Mesothelial cell of epicardium (in vitro differentiated cells): ENCODE results near the gene GRIN3B. TPM values are rescaled to one million over a fixed set of nuclear protein-coding genes. Genes with fewer than 3 reads are reported as not detected.

Experiments used
- DNase-seq, 2 experiments: peaks; one replicate each; pipeline ENCODE4 v3.0.0; 2021; ENCODE audit warnings: low spot score in 2 of 2; ENCODE audit not compliant: unreplicated experiment in 2 of 2
- H3K27ac Mint-ChIP-seq: 2 replicates; pipeline ENCODE4 v1.8.0; 2021; ENCODE audit warnings: mixed read lengths
- H3K27me3 Mint-ChIP-seq: 2 replicates; pipeline ENCODE4 v1.8.0; 2021; ENCODE audit warnings: low read depth, mixed read lengths
- H3K36me3 Mint-ChIP-seq: 2 replicates; pipeline ENCODE4 v1.8.0; 2021; ENCODE audit warnings: mixed read lengths
- H3K4me1 Mint-ChIP-seq: 2 replicates; pipeline ENCODE4 v1.8.0; 2021; ENCODE audit warnings: mixed read lengths
- H3K4me3 Mint-ChIP-seq: 2 replicates; pipeline ENCODE4 v1.8.0; 2021; ENCODE audit warnings: mild to moderate bottlenecking, moderate library complexity, mixed read lengths
- H3K9me3 Mint-ChIP-seq: 2 replicates; pipeline ENCODE4 v1.8.0; 2021; ENCODE audit warnings: mixed read lengths
- total RNA-seq: library from RNA; stranded (reverse); gene quantifications from 3 replicates; pipeline ENCODE4 v1.2.1, GENCODE V29; 2021
- TF ChIP-seq, protein P1 (sequence below): fragments of 200-600 bp; sonication (generic); IDR thresholded peaks from one replicate; pipeline ENCODE4 v1.5.0; 2021; ENCODE audit warnings: antibody characterized with exemption; ENCODE audit not compliant: unreplicated experiment

GRIN3B gene
- total RNA-seq, 1 donor from 2014 or later: 0.34 TPM

DNA sequence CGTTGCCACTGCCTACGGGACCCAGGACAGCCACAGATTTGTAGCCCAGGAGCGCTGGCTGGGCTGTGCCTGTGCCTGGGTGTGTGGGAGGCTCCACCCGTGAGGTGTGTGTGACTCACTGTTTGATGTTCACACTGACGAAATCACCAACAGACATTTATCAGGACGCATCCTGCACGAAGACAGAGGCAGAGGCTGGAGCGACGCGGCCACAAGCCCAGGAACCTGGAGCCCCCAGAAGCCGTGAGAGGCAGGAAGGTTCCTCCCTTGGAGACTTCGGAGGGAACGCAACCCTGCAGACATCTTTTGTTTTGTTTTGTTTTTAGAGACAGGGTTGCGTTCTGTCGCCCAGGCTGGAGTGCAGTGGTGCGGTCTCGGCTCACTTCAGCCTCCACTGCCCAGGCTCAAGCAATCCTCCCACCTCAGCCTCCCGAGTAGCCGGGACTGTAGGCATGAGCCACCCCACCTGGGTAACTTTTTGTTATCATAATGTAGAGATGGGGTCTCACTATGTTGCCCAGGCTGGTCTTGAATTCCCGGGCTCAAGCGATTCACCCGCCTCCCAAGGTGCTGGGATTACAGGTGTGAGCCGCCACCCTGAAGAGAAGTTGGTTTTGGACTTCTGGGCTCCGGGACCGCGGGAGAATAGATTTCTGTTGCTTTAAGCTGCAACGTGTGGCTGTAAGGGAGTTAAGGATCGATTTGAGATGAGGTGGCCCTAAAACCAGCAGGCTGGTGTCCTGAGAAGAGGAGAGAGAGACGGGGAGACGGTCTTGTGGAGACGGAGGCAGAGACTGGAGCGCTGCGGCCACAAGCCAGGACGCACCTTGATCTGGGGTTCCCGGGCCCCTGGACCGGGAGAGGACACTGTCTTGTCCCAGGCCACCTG lies 41.0 kb upstream of the GRIN3B start:
- peak overlapping the region; percentile 95 for H3K27ac Mint-ChIP-seq
- peaks cover 58% of the 10 kb centered on the region for H3K4me1 Mint-ChIP-seq

DNA sequence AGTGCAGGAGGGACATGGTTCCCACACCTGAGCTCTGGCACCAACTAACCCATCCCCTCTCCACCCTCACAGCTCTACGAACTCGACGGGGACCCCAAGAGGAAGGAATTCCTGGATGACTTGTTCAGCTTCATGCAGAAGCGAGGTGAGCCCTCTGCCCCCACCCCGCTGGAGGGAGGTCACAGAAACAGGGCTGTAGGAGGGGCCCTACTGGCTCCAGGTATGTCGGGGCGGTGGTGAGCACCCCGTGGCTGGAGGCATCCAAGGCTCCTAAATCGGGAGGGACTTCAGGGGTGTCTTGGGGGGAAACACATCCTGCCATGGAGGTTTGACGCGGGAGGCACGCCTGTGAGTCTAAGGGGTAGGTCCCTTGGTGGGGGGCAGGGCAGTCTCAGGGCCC lies 40.2 kb upstream of the GRIN3B start:
- no peak overlapping the region for H3K4me3 Mint-ChIP-seq
- TF ChIP-seq, protein P1, sequence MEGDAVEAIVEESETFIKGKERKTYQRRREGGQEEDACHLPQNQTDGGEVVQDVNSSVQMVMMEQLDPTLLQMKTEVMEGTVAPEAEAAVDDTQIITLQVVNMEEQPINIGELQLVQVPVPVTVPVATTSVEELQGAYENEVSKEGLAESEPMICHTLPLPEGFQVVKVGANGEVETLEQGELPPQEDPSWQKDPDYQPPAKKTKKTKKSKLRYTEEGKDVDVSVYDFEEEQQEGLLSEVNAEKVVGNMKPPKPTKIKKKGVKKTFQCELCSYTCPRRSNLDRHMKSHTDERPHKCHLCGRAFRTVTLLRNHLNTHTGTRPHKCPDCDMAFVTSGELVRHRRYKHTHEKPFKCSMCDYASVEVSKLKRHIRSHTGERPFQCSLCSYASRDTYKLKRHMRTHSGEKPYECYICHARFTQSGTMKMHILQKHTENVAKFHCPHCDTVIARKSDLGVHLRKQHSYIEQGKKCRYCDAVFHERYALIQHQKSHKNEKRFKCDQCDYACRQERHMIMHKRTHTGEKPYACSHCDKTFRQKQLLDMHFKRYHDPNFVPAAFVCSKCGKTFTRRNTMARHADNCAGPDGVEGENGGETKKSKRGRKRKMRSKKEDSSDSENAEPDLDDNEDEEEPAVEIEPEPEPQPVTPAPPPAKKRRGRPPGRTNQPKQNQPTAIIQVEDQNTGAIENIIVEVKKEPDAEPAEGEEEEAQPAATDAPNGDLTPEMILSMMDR: no peak
- peaks cover 16% of the 10 kb centered on the region for H3K36me3 Mint-ChIP-seq
- H3K27me3 Mint-ChIP-seq: no peaks in the 10 kb centered on the region
- H3K4me1 Mint-ChIP-seq: peaks cover 52% of the 10 kb centered on the region
- peaks cover 1% of the 10 kb centered on the region for H3K9me3 Mint-ChIP-seq
- H3K27ac Mint-ChIP-seq: peak overlapping the region; percentile 67
- DNase-seq: no peak

More for the DNA sequence above, 41.0 kb upstream of the GRIN3B start:
- Mint-ChIP-seq H3K36me3 (peaks cover 9% of the 10 kb centered on the region), H3K4me3 (no peak overlapping the region), H3K27me3 (no peaks in the 10 kb centered on the region), H3K9me3 (no peaks in the 10 kb centered on the region)
- TF ChIP-seq, protein P1: no peak
- no peak for DNase-seq

DNA sequence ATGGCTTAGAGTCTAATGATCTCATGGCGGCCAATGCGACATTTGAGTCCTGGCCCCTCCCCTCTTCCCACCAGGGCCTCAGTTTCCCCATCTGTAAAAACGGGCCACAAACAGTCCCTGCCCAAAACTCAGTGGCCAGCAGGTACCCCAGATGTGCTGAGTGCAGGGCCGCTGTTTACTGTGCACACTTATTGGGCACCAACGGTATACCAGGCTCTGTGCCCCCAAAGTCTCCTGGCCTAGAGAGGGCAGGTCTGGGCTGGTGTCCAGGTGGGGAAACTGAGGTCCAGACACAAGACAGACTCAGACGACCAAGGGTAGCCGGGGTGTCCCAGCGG lies 39.6 kb upstream of the GRIN3B start:
- DNase-seq: no peak
- H3K4me1 Mint-ChIP-seq: peaks cover 48% of the 10 kb centered on the region
- H3K27me3 Mint-ChIP-seq: no peaks in the 10 kb centered on the region
- no peak overlapping the region for H3K4me3 Mint-ChIP-seq
- H3K27ac Mint-ChIP-seq: peak overlapping the region; percentile 67
- peaks cover 21% of the 10 kb centered on the region for H3K36me3 Mint-ChIP-seq
- H3K9me3 Mint-ChIP-seq: peaks cover 4% of the 10 kb centered on the region
- TF ChIP-seq, protein P1: no peak

DNA sequence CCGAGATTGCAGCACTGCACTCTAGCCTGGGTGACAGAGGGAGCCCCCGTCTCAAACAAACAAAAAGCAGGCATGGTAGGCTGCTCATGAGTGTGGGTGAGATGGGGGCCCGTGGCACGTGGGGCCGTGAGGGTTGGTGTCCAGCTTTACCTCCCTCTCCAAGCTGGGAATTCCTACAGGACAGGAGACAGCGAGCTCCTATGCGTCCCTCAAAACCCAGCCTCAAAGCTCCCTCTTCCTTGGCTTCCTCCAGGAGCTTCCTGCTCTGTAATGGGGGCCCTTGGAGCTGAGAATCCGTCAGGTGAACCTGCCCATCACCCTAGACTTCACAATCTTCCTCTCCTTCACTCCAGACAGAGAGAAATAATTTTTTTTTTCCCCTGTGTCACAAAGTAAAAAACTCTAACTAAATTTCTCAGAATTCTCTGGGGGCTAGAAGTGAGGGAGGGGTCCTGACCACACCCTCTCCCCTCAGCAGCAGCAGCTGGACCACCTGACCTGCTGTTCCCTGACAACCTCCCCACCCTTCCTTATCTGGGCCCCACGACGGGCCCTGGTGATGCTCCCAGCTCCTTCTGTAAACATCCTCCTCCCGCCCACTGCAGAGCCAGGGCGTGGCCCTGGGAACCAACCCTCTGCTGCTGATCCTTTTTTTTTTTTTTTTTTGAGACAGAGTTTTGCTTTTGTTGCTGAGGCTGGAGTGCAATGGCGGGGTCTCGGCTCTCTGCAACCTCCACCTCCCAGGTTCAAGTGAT lies 38.2 kb upstream of the GRIN3B start:
- no peak for DNase-seq
- Mint-ChIP-seq H3K4me1 (peaks cover 36% of the 10 kb centered on the region), H3K9me3 (peaks cover 4% of the 10 kb centered on the region), H3K36me3 (peaks cover 26% of the 10 kb centered on the region), H3K27ac (peak overlapping the region; percentile 90), H3K27me3 (no peaks in the 10 kb centered on the region), H3K4me3 (no peak overlapping the region)
- TF ChIP-seq, protein P1: no peak

DNA sequence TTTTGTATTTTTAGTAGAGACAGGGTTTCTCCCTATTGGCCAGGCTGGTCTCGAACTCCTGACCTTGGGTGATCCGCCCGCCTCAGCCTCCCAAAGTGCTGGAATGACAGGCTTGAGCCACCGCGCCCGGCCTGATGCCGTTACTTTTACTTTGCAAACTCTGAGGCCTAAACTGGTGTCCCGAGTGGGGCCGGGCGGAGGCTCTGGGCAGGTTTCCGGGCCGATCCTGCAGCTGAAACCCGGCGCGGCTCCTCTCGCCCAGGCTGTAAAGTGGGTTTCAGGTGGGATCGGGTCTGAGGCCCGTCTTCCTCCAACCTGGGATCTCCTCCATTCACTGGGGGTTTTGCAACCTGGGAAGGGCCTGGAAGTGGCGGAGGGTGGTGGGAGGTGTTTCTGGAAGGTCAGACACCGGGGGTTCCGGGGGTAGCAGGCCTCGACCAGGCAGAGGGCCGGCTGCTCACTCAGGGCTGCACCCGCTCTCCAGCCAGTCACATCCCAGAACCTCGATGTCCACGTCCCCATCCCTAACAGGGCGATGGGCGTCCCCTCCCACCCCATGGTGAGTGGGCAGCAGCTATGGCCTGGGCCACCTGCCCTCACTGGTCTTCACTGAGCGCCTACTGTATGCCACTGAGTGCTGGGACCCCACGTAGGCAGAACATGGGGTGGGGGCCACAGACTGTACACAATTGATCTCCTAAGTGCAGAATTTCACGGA lies 37.4 kb upstream of the GRIN3B start:
- Mint-ChIP-seq H3K9me3 (peaks cover 4% of the 10 kb centered on the region), H3K36me3 (peaks cover 30% of the 10 kb centered on the region), H3K4me3 (no peak overlapping the region), H3K27ac (peak overlapping the region; percentile 65), H3K4me1 (peaks cover 29% of the 10 kb centered on the region), H3K27me3 (no peaks in the 10 kb centered on the region)
- DNase-seq: no peak
- TF ChIP-seq, protein P1: no peak
